Medulla oblongata (tissue), 1 donor: ENCODE measurements around the gene LMNTD2.

Experiments
- DNase-seq: peaks from one replicate; pipeline ENCODE4 v3.0.0-alpha.2; 2015; ENCODE audit errors: extremely low spot score

The LMNTD2 gene

DNA sequence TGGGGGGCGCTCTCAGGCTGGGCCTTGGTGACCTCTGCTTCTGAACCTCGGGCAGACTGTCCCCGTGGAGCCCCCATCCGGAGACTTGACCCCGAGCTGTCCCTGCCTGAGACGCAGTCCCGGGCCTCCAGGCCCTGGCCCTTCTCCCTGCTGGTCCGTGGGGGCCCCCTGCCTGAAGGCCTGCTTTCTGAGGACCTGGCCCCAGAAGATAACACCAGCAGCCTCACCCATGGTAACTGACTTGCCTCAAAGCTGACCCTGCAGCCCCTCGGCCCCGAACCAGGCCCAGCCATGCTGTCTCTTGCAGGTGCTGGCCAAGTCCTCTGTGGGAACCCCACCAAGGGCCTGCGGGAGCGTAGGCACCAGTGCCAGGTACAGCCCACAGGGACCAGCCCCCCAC is 8.9 kb downstream of the LMNTD2 start:
- no peak for DNase-seq

DNA sequence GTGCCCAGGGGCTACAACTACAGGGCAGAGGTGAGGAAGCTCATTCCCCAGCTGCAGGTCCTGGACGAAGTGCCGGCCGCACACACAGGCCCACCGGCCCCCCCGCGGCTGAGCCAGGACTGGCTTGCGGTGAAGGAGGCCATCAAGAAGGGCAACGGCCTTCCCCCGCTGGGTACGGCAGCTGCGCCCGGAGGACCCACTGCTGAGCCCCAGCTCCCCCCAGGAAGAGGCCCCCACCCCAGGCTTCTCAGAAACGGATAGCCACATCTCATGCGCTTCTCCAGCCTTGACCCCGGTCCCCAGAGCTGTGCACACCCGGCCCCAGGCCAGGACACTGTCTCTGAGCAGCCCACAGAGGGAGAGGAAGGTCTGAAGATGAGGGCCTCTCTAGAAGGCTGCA is 9.4 kb downstream of the LMNTD2 start:
- DNase-seq, result no peak

DNA sequence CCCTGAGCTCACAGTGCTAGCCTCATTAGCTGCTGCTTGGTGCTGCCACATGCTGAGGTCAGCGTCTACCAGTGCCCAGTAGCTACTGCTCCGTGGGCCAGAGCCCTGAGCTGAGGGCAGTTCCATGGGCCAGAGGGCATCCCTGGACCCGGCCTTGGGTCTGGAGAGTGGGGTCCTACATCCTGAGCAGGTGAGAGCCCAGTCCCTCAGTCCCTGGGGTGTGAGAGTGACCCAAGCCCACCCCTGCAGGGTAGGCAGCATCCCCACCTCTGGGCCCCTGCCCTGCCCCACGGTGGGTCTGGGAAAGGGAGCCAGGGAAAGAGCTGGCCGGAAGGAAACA is 9.8 kb downstream of the LMNTD2 start:
- DNase-seq, result no peak

DNA sequence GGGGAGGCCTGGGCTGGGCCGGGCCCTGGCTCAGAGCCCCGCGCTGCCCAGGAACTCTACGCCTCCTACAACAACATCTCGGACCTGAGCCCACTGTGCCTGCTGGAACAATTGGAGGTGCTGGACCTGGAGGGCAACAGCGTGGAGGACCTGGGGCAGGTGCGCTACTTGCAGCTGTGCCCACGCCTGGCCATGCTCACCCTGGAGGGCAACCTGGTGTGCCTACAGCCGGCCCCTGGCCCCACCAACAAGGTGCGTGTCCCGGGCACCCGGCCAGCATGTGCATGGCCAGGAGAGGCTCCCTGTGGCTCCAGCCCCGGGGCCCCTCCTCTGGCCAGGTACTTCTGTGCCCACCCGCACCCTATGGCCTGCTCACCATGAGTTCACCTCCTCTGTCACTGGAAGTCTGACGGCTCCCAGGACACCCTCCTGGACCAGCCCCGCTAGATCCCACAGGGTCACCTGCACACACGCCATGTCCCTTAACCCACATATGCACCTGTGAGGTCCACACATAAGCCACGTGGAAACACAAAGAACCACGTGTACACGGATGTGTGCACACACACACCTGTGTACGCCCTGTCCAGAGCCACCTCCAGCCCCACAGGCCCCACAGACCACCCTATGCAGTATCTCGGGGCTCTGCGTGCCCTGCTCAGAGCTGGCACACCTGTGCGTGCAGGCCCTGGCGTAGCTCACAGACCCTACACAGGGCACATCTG is 10.4 kb downstream of the LMNTD2 start:
- no peak for DNase-seq

DNA sequence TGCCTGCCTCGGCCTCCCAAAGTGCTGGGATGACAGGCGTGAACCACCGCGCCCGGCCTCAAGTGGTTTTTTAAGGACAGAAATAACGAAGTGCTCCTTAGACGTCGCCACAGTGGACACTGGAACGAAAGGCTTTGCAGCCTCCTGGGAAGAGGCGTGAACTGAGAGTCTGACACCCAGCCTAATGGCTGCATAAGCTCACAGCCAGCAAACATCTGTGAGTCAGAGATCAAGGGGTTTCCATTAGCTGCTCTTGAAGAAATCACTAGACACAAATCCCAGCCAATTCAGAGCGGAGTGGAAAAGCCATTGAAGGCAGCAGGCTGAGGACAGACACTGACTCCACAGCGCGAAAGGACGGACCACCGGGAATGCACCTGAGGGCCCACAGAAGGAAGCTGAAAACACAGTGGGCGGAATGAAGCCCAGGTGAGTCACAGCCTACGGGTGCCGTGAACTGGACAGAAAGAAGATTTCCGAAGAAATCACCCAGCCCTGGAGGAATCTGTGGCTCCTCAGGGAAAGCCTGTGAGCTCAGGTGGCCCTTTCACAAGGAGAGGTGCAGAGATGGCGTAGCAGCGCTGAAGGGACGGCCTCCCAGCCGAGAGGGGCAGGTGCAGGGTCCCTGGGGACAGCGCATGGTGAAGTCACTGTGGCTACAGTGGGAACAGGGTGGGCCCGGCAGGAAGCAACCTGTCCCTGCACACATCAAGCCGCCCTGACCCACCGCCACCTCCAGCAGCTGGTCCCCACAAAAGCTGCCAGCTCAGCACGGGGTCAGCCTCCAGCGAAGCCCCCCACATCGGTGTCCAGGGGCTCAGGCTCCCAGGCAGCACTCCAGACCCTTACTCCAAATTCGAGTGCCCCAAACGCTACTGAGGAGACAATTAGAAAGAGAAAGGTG is 11.6 kb downstream of the LMNTD2 start:
- no peak for DNase-seq

DNA sequence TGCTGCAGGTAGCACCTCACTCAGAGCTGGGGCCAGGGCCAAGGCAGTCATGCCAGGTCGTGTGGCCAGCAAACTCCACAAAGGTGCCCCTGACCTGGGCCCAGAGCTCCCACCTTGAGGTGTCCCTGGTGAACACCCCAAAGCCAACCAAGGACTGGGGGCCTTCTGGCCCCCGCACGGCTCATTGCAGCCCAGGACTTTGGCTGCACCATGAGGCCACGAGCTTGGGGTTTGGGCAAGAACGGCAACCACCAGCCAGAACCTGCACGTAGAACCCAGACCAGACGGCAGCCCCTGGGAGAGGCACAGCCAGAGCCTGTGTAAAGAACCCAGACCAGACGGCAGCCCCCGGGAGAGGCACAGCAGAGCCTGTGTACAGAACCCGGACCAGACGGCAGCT is 15.4 kb downstream of the LMNTD2 start:
- DNase-seq, result no peak

DNA sequence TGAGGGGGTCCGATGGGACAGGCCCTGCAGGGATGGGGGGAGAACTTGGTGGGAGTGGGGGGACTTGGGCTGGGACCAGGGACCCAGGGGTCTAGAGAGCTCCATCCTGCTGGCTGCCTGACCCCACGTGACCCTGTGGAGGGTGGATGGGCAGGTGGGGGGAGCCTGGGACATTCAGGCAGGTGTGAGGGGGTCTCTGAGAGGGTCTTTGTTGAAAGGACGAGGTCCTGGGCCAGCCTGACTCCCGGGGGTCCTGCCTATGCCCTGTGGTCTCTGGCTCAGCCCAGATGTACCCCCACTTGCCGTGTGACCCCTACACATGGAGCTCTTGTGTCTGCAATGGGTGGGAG is 15.7 kb downstream of the LMNTD2 start:
- no peak for DNase-seq

DNA sequence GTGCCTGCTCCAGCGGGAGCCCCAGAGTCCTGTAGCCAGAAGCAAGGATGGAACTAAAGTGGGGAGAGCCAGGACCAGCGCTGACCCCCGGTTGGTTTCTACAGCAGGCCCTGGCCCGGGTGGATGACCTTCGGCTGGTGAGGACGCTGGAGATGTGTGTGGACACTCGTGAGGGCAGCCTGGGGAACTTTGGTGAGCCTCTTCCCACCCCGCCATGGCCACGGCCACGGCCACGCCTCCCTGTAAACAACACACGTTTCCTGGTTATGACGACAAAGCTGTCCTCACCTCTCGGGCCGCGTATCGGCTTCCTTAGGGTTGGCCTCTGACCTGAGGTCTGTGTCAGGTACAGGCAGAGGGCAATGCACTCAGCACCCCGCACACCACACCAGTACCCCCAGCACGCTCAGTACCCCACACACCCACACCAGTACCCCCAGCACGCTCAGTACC is 19.1 kb downstream of the LMNTD2 start:
- DNase-seq, result no peak

DNA sequence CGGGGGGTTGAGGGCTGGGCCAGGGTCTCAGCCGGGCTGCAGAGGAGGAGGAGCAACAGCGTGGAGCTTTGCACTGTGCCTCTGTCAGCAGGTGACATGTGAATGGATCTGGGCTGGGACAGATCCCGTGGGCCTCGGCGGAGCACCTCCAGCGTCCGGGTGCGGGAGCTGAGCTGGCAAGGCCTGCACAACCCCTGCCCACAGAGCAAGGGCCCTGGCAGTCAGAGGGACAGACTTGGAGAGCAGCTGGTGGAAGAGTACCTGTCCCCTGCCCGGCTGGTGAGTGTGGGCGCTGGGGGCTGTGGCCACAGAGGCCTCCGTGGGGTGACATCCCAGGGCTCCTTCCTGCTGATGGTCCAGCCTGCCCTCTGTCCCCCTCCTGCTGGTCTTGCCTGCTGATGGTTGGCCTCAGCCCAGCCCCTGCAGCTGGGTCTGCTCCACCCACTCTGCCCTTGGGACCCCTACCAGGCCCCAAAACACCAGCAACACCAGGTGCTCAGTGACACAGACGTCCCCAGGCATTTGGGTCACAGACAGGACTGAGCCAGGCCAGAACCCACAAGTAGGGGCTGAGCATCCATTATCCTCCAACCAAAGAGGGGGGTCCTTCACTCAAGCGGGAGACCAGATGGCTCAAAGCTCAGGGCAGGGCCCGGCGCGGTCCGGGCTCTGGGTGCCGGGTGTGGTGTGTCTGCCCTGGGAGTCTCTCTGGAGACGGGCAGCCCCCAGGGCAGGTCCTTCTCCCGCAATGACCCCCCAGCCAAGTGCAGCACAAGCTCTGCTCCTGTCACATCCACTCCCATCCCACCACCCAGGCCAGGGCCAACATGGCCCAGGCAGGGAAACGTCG is 19.7 kb downstream of the LMNTD2 start:
- no peak for DNase-seq

DNA sequence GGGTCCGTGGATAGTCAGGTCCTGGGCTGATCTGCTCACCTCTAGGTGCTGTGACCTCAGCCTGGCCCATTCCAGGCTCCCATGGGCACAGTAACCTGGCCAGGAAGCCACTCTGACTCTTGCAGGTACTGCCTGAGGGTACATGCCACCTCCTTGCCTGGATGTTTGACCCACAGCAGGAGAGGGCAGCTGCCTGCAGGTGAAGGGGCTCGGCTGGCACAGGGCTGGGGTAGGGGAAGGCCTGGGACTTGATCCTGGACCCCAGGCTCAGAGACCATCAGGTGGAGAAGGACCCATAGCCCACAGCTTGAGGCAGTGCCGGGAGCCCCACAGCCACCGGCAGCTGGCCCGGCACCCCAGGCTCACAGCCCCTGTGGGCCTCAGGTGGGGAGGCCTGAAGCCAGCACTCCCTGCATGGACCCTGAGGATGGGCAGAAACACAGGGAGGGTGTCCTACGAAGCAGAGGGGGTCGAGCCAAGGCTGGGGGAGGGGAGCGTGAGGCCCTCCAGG is 20.5 kb downstream of the LMNTD2 start:
- DNase-seq, result no peak

DNA sequence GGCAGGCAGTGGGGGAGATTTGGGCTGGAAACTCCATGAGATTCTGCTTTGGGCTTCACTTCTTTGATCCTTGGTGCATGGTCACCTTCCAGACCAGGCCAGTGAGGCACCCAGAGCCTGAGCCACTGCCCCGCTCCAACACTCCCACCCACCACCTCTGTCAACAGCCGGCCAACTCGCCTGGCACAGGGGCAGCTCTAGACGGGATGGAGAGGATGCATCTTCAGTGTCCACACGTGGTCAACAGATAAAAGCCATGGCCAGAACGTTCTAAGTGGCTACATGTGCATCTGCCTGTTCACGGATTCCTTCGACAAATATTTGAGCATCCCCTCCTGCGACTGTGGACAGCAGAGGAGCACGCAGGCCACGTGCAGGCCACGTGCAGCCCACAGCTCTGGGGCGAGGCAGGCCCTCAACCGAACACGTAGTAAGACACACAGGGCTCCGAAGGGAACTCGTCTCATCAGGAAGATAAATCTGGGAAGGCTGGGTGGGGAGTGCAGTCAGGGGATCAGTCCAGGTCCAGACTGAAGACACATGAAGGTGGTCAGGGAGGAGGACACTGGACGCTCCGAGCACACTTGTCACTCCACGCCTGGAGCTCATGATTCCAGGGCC is 22.0 kb downstream of the LMNTD2 start:
- DNase-seq, result no peak

DNA sequence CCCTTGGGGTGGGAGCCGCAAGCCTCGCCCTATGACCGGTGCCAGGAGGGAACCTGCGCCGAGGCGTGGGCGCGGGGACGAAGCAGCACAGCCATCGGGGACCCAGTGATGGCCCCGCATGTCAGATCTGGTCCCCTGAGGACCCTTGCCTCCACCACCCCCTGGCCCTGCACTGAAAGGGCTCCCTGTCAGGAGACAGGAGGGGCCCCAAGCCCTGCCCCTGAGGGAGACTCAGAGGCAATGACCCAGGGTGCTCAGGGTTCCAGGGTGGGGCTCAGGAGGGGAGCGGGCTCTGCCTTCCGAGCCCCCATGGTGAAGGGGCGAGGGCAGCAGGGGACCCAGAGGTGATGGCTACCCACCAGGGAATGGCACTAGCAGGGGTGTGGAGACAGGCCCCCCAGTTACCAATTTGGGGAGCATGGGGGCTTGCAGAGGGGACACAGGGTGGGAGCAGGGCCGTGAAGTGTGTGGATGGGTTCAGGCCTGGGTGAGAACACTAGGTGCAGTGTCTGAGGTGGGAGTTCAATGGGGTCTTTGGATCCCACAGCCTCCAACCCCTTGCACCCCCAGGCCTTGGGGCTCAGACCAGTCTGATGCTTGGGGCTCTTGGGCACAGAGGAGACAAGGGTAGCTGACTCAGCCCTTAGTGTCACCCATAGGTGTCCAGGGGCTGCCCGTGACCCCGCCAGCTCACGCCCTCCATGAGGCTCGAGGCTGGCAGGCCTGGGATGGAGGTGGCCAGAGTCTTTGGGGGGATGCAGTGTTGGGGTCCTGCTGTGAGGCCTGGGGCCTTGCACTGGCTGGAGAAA is 22.7 kb downstream of the LMNTD2 start:
- no peak for DNase-seq

DNA sequence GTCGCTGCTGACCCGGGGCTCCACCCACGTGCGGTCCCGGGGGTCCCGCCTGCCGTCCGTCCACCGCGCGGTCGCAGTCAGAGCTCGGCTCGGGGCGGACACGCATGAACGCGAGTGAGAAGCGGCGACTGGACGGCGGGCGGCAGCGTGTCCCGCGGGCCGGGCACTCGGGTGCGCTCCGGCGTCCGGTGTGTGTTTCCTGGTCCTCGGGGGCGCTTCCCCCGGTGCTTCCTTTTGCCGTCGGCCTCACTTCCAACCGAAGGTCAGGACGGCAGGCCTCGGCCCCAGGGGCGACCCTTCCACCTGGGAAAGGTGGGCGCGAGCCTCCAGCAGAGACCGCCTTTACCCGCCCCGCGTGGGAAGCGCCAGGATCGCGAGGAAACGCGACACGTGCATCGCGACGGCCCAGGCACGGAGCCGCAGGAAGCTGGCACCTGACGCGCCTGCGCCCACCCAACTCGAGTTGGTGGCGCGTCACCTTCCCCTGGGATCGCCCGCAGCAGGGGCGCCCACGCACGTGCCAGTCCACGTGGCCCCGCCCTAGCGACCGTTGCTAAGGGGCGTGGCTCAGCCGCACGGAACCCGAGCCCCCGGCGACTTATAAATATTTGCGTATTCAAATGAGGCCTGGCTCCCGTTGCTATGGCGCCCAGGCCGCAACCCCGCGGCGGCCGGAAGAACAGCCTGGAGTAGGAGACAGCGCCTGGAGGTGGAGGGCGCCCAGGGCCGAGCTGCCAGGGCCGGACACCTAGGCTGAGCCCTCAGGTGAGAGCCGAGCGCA is 23.5 kb downstream of the LMNTD2 start, which contains the start of gene LRRC56:
Gene LRRC56 (plus strand): TSS at position 687 of the 781 bp plus-strand sequence. CDS start 3,158 bp downstream, outside the sequence.
- DNase-seq, result no peak

DNA sequence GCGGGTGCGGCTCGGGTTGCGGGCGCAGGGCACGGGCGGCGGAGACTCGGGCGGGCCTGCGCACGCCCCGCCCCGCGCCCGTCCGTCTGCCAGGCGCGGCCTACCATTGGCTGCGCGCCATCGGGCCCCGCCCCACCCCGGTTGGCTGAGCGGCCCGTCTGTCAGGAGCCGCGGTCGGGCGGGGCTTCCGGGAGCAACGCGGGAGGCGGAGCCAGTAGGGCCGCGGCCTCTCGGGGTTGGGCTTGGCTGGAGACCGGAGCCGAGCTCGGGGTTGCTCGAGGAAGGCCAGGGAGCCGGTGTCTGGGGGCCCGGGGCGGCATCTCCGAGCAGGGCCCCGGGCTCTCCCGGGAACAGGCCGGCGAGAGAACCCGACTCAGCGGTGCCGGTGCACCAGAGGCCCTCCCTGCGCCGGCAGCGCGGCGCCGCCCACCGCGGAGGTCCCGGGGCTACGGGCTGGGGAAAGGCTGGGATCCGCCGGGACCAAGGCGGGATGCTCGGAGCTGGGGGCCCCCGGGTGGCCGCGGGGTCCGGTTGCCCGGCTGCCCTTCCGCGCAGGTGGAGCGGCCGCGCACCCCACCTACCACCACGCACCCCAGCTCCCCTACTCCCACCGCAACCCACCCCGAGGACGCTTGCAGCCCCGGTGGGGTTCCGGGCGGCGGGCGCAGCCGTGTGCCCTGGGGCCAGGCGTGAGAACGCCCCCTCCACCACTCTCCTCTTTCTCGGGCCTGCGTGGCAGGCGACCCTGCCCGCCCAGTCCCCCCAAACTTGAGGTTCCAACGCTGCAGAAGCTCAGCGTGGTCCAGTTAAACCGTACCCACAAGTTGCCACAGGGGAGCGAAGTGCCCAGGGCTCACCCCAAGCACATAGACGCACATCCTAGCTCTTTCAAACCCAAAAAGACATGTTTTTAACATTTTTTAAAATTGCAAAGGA is 24.8 kb downstream of the LMNTD2 start, which contains the start of gene HRAS:
Gene HRAS (minus strand): TSS at position 58 of the 936 bp plus-strand sequence.
- DNase-seq, result peak; percentile 97

DNA sequence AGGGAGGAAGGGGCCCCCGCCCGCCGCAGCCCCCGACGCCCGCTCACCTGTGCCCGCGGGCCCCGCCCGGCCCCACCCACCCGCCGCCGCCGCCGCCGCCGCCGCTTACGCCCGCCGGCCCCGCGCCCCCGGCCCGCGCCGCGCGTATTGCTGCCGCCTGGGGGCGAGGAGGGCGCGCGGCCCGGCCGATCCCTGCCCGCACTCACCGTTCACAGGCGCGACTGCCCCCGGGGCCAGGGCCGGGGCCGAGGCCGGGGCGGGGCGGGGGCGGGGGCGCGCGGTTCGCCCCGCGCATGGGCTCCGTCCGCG is 25.4 kb downstream of the LMNTD2 start:
- no peak for DNase-seq

DNA sequence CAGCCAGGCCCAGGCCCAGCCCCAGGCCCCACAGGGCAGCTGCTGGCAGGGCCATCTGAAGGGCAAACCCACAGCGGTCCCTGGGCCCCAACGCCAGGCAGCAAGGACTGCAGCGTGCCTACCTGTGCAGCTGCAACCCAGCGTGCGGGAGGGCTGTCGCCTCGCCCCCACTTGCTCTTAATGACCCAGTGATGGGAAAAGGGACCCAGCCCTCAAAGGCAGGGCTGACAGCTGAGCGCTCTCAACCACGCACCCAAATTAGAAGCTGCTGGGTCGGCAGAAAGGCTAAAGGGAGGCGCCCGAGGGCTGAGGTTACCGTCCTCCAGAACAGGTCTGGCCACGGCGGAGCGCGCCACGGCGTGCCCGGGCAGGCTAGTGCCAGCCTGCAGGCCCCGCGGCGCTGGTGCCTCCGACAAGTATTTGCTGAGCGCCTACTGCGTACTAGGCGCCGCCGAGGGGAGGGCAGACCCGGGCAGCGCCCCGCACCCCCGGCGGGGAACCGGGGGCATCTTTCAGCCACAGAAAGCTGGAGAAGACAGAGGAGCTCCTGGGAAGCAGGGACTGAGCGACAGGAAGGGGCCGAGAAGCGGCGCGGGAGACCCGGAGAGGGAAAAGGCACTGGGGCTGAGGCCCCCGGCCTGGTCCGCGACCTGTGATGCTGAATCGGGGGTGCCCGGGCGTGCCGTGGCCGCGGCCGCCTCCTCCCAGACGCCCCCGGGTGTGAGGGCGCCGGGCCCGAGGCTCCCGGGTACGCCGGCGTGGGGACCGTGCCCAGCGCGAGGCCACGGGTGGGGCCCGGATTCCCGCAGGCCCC is 25.9 kb downstream of the LMNTD2 start:
- no peak for DNase-seq

DNA sequence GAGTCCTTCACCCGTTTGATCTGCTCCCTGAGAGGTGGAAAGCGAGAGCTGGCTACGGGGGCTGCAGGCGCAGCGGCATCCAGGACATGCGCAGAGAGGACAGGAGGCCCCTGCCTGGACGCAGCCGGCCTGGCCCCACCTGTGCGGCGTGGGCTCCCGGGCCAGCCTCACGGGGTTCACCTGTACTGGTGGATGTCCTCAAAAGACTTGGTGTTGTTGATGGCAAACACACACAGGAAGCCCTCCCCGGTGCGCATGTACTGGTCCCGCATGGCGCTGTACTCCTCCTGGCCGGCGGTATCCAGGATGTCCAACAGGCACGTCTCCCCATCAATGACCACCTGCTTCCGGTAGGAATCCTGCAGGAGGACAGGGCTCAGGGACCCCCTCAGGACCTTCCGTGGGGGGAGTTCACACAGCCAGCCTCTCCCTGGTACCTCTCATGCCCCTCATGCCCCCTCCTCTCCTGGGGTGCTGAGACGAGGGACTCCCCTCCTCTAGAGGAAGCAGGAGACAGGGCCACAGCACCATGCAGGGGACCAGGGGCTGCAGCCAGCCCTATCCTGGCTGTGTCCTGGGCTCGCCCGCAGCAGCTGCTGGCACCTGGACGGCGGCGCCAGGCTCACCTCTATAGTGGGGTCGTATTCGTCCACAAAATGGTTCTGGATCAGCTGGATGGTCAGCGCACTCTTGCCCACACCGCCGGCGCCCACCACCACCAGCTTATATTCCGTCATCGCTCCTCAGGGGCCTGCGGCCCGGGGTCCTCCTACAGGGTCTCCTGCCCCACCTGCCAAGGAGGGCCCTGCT is 26.7 kb downstream of the LMNTD2 start:
- no peak for DNase-seq
